WTC11 (cell line): ENCODE data around the gene MORN5. TPM values are rescaled to one million over a fixed set of nuclear protein-coding genes. Genes with fewer than 3 reads are reported as not detected.

ENCODE experiments used
- ATAC-seq: fragments of 200-7000 bp; cut with Tn5 transposase; 2 replicates; pipeline ENCODE4 v1.10.0; 2021; ENCODE audit warnings: mild to moderate bottlenecking, moderate library complexity
- CTCF ChIA-PET: fragments of 300-600 bp; sonication (Branson Sonifier 250); formaldehyde crosslinking; loops from one replicate; lab custom pipeline; 2021; ENCODE audit warnings: antibody characterized with exemption; lab: Charles Lee
- POLR2A ChIA-PET: fragments of 350-600 bp; sonication (Branson Sonifier 250); formaldehyde crosslinking; loops from one replicate; lab custom pipeline; 2021; ENCODE audit warnings: antibody characterized with exemption; lab: Charles Lee
- DNase-seq: peaks from one replicate; pipeline ENCODE4 v3.0.0; 2021; ENCODE audit warnings: low spot score
- H3K27ac Mint-ChIP-seq: 2 replicates; pipeline ENCODE4 v1.8.0; 2021; ENCODE audit warnings: mixed read lengths
- H3K27me3 Mint-ChIP-seq: 2 replicates; pipeline ENCODE4 v1.8.0; 2021; ENCODE audit warnings: low read depth, mild to moderate bottlenecking, moderate library complexity, mixed read lengths
- H3K36me3 Mint-ChIP-seq: 2 replicates; pipeline ENCODE4 v1.8.0; 2021; ENCODE audit warnings: mixed read lengths
- H3K4me1 Mint-ChIP-seq: 2 replicates; pipeline ENCODE4 v1.8.0; 2022; ENCODE audit warnings: mixed read lengths
- H3K4me3 Mint-ChIP-seq: 2 replicates; pipeline ENCODE4 v1.8.0; 2021; ENCODE audit warnings: mild to moderate bottlenecking, moderate library complexity, mixed read lengths
- H3K9me3 Mint-ChIP-seq: 2 replicates; pipeline ENCODE4 v1.8.0; 2021; ENCODE audit warnings: mixed read lengths
- ARID4B ChIP-seq: sonication (generic); formaldehyde crosslinking; IDR thresholded peaks from 2 replicates; pipeline ENCODE4 v1.8.0; 2023; ENCODE audit warnings: missing genetic modification reagents, mild to moderate bottlenecking, borderline replicate concordance
- CDX4 ChIP-seq: fragments of 250-450 bp; sonication (Bioruptor Pico); IDR thresholded peaks from 2 replicates; pipeline ENCODE4 v1.9.0; 2021; ENCODE audit warnings: moderate library complexity, mild to moderate bottlenecking, inconsistent platforms, borderline replicate concordance
- MAX ChIP-seq: sonication (generic); formaldehyde crosslinking; IDR thresholded peaks from 2 replicates; pipeline ENCODE4 v1.8.0; 2022; ENCODE audit warnings: mild to moderate bottlenecking, missing genetic modification reagents
- NFATC4 ChIP-seq: fragments of 250-450 bp; sonication (Bioruptor Pico); IDR thresholded peaks from 2 replicates; pipeline ENCODE4 v1.9.0; 2021; ENCODE audit warnings: mild to moderate bottlenecking
- NFYB ChIP-seq: sonication (generic); formaldehyde crosslinking; conservative IDR thresholded peaks from 2 replicates; pipeline ENCODE4 v1.8.0; 2022; ENCODE audit warnings: low read depth, missing genetic modification reagents
- PRDM15 ChIP-seq: sonication (generic); formaldehyde crosslinking; IDR thresholded peaks from 2 replicates; pipeline ENCODE4 v1.8.0; 2022; ENCODE audit warnings: missing genetic modification reagents
- SMAD4 ChIP-seq: sonication (generic); formaldehyde crosslinking; IDR thresholded peaks from 2 replicates; pipeline ENCODE4 v1.8.0; 2022; ENCODE audit warnings: mild to moderate bottlenecking, missing genetic modification reagents
- TEAD4 ChIP-seq: sonication (generic); formaldehyde crosslinking; IDR thresholded peaks from 2 replicates; pipeline ENCODE4 v1.8.0; 2022; ENCODE audit warnings: mild to moderate bottlenecking, missing genetic modification reagents
- ZNF121 ChIP-seq: sonication (generic); formaldehyde crosslinking; IDR thresholded peaks from 2 replicates; pipeline ENCODE4 v1.8.0; 2023; ENCODE audit warnings: missing genetic modification reagents
- total RNA-seq: library from RNA; stranded (reverse); gene quantifications from 3 replicates; pipeline ENCODE4 v1.2.3, GENCODE V29; 2021

MORN5 gene
- total RNA-seq, 1 experiment from 2014 or later = not detected

GRCh38 chr9:122133263-122133983 lies 26.3 kb upstream of the MORN5 start:
- Mint-ChIP-seq H3K9me3 (no peaks in the 10 kb centered on the region), H3K36me3 (no peaks in the 10 kb centered on the region), H3K27me3 (peaks cover 15% of the 10 kb centered on the region), H3K4me3 (no peak overlapping the region), H3K27ac (no peak overlapping the region)
- peak; percentile 21 for ATAC-seq
- CTCF ChIA-PET = interaction anchor here (1.2 to 5.8 kb wide), 8 partner anchors 8 to 224 kb away, joined by 4 to 40 read pairs (median 20); partner anchors contain the start of genes MORN5 and NDUFA8
- no peak for DNase-seq
- peak; percentile 12; the same call in 1 of the 2 replicates for TF ChIP-seq PRDM15
- TF ChIP-seq ZNF121 (CRISPR knock-in tag) = peak; percentile 98
- TF ChIP-seq TEAD4 = no peak
- TF ChIP-seq, all 79 proteins: peak for 2
- peaks cover 48% of the 10 kb centered on the region for H3K4me1 Mint-ChIP-seq
- POLR2A ChIA-PET = interaction anchor here (0.8 kb wide), 1 partner anchor 17 kb away, joined by 3 read pairs; no protein-coding TSS in a partner anchor

GRCh38 chr9:122133984-122134535 lies 25.6 kb upstream of the MORN5 start:
- POLR2A ChIA-PET = interaction anchor here (0.8 kb wide), 1 partner anchor 18 kb away, joined by 3 read pairs; no protein-coding TSS in a partner anchor
- peaks cover 51% of the 10 kb centered on the region for H3K4me1 Mint-ChIP-seq
- ATAC-seq (no peak), DNase-seq (no peak)
- H3K9me3 Mint-ChIP-seq = no peaks in the 10 kb centered on the region
- H3K27ac Mint-ChIP-seq = no peak overlapping the region
- H3K4me3 Mint-ChIP-seq = no peak overlapping the region
- peaks cover 15% of the 10 kb centered on the region for H3K27me3 Mint-ChIP-seq
- TF ChIP-seq CDX4 (CRISPR knock-in tag) (no peak), PRDM15 (no peak), ARID4B (no peak), NFYB (no peak), NFATC4 (no peak), SMAD4 (CRISPR knock-in tag) (no peak), MAX (CRISPR knock-in tag) (no peak)
- TF ChIP-seq, all 79 proteins: peak for 0
- CTCF ChIA-PET = interaction anchor here (1.0 to 5.8 kb wide), 10 partner anchors 9 to 330 kb away, joined by 3 to 40 read pairs (median 16); partner anchors contain the start of genes MORN5 and NDUFA8
- H3K36me3 Mint-ChIP-seq = no peaks in the 10 kb centered on the region
